GM19193 (cell line): ENCODE results near the gene PDCD7.

ENCODE experiments used
- POLR2A ChIP-seq: IDR thresholded peaks from 4 replicates; pipeline ENCODE4 v1.6.1; 2011; ENCODE audit not compliant: insufficient read depth, insufficient read length; ENCODE audit errors: extremely low read depth

The PDCD7 gene

GRCh38 chr15:65133548-65134200 lies at the start of gene PDCD7:
TSS of gene PDCD7 (minus strand) at chr15:65133808. CDS start at chr15:65133781, 27 bp downstream.
- peak; percentile 94 for TF ChIP-seq POLR2A

GRCh38 chr15:65182538-65182937 lies 48.9 kb upstream of the PDCD7 start:
- no peak for TF ChIP-seq POLR2A

- TF ChIP-seq POLR2A: no peak
Observed at GRCh38 chr15:65180167-65180566, 46.6 kb upstream of the PDCD7 start.

- no peak for TF ChIP-seq POLR2A
Observed at GRCh38 chr15:65177901-65178300, 44.3 kb upstream of the PDCD7 start.

- TF ChIP-seq POLR2A: no peak
Observed at GRCh38 chr15:65176056-65176455, 42.4 kb upstream of the PDCD7 start.

- TF ChIP-seq POLR2A: no peak
Observed at GRCh38 chr15:65175511-65175910, 41.9 kb upstream of the PDCD7 start.

- TF ChIP-seq POLR2A: no peak
Observed at GRCh38 chr15:65174509-65174908, 40.9 kb upstream of the PDCD7 start.

GRCh38 chr15:65172531-65172930 lies 38.9 kb upstream of the PDCD7 start:
- TF ChIP-seq POLR2A: no peak

- TF ChIP-seq POLR2A: no peak
Observed at GRCh38 chr15:65171428-65171827, 37.8 kb upstream of the PDCD7 start.

GRCh38 chr15:65165875-65166274 lies 32.3 kb upstream of the PDCD7 start:
- TF ChIP-seq POLR2A: no peak

- TF ChIP-seq POLR2A: no peak
Observed at GRCh38 chr15:65164139-65164538, 30.5 kb upstream of the PDCD7 start.

- no peak for TF ChIP-seq POLR2A
Observed at GRCh38 chr15:65163041-65163440, 29.4 kb upstream of the PDCD7 start.

GRCh38 chr15:65156692-65157091 lies 23.1 kb upstream of the PDCD7 start:
- no peak for TF ChIP-seq POLR2A

GRCh38 chr15:65154720-65155119 lies 21.1 kb upstream of the PDCD7 start:
- TF ChIP-seq POLR2A: no peak

- TF ChIP-seq POLR2A: no peak
Observed at GRCh38 chr15:65147902-65148301, 14.3 kb upstream of the PDCD7 start.

GRCh38 chr15:65146438-65146837 lies 12.8 kb upstream of the PDCD7 start:
- no peak for TF ChIP-seq POLR2A

GRCh38 chr15:65134538-65134937 lies 930 bp upstream of the PDCD7 start:
- TF ChIP-seq POLR2A: no peak

- TF ChIP-seq POLR2A: peak; percentile 27
Observed at GRCh38 chr15:65132878-65133547, 595 bp downstream of the PDCD7 start.

- TF ChIP-seq POLR2A: no peak
Observed at GRCh38 chr15:65130941-65131340, 2.7 kb downstream of the PDCD7 start.
